ENCODE results near the gene MYH15. TPM values are rescaled to one million over a fixed set of nuclear protein-coding genes. Genes with fewer than 3 reads are reported as not detected.

Gene MYH15
- total and polyA plus RNA-seq, 7 donors = under 0.01 to 0.60 (median 0.31) TPM; not detected in 3

- TF ChIP-seq POLR2AphosphoS5 (IDR thresholded peaks at IDR 0.05) = no peak
- no peak for TF ChIP-seq CTCF (IDR thresholded peaks at IDR 0.05)
- no peak for TF ChIP-seq EP300 (IDR thresholded peaks at IDR 0.05)
- TF ChIP-seq POLR2A (IDR thresholded peaks at IDR 0.05) = no peak
- WGBS, 2 donors = 48 to 49% methylated on average over 2 of the region's 2 CpGs
- intact Hi-C loops (cut with DNase I) = no loop called here
- no peak for DNase-seq
- H3K27ac ChIP-seq = no peak overlapping the region
- H3K27me3 ChIP-seq = no peaks in the 10 kb centered on the region
- no peaks in the 10 kb centered on the region for H3K36me3 ChIP-seq
- no peak overlapping the region for H3K4me3 ChIP-seq
- H3K9me3 ChIP-seq = peaks cover 0 to 11% (median 9%) of the 10 kb centered on the region in 4 donors
- H3K4me1 ChIP-seq = no peaks in the 10 kb centered on the region
Observed at GRCh38 chr3:108450444-108450843, 60.0 kb downstream of the MYH15 start.

- DNase-seq = no peak
- TF ChIP-seq POLR2AphosphoS5 (IDR thresholded peaks at IDR 0.05) = no peak
- no peak for TF ChIP-seq EP300 (IDR thresholded peaks at IDR 0.05)
- H3K4me3 ChIP-seq = no peak overlapping the region
- no peaks in the 10 kb centered on the region for H3K36me3 ChIP-seq
- WGBS, 2 donors = 72 to 86% methylated on average over 1 of the region's 1 CpG
- peaks cover 0 to 13% (median 9%) of the 10 kb centered on the region in 4 donors for H3K9me3 ChIP-seq
- H3K27ac ChIP-seq = no peak overlapping the region
- intact Hi-C loops (cut with DNase I) = no loop called here
- no peaks in the 10 kb centered on the region for H3K4me1 ChIP-seq
- no peaks in the 10 kb centered on the region for H3K27me3 ChIP-seq
Observed at GRCh38 chr3:108448593-108448992, 61.8 kb downstream of the MYH15 start.

GRCh38 chr3:108447096-108447847 is 63.1 kb downstream of the MYH15 start:
- H3K36me3 ChIP-seq = no peaks in the 10 kb centered on the region
- intact Hi-C loops (cut with DNase I) = no loop called here
- no peaks in the 10 kb centered on the region for H3K4me1 ChIP-seq
- H3K4me3 ChIP-seq = no peak overlapping the region
- 78 to 93% methylated on average over 3 of the region's 3 CpGs for WGBS, 2 donors
- no peak for DNase-seq
- peaks cover 0 to 13% (median 9%) of the 10 kb centered on the region in 4 donors for H3K9me3 ChIP-seq
- TF ChIP-seq POLR2AphosphoS5 (IDR thresholded peaks at IDR 0.05) (no peak), CTCF (IDR thresholded peaks at IDR 0.05) (no peak), POLR2A (IDR thresholded peaks at IDR 0.05) (no peak)
- no peak overlapping the region for H3K27ac ChIP-seq
- no peaks in the 10 kb centered on the region for H3K27me3 ChIP-seq

- no peak for TF ChIP-seq EP300 (IDR thresholded peaks at IDR 0.05)
- TF ChIP-seq CTCF (IDR thresholded peaks at IDR 0.05) = no peak
- Histone ChIP-seq H3K4me1 (no peaks in the 10 kb centered on the region), H3K36me3 (no peaks in the 10 kb centered on the region), H3K9me3 (peaks cover 0 to 8% (median 8%) of the 10 kb centered on the region in 4 donors), H3K27me3 (no peaks in the 10 kb centered on the region), H3K27ac (no peak overlapping the region), H3K4me3 (no peak overlapping the region)
- no peak for DNase-seq
- 77 to 78% methylated on average over 2 of the region's 2 CpGs for WGBS, 2 donors
- intact Hi-C loops (cut with DNase I) = no loop called here
Observed at GRCh38 chr3:108442281-108442680, 68.1 kb downstream of the MYH15 start.

GRCh38 chr3:108441518-108441917 is 68.9 kb downstream of the MYH15 start:
- Histone ChIP-seq H3K4me3 (no peak overlapping the region), H3K9me3 (peaks cover 0 to 7% (median 4%) of the 10 kb centered on the region in 4 donors), H3K4me1 (no peaks in the 10 kb centered on the region), H3K27ac (no peak overlapping the region), H3K27me3 (no peaks in the 10 kb centered on the region), H3K36me3 (no peaks in the 10 kb centered on the region)
- intact Hi-C loops (cut with DNase I) = no loop called here
- DNase-seq = no peak
- WGBS, 2 donors = 76 to 87% methylated on average over 2 of the region's 2 CpGs
- TF ChIP-seq POLR2A (IDR thresholded peaks at IDR 0.05) = no peak
- TF ChIP-seq CTCF (IDR thresholded peaks at IDR 0.05) = no peak
- no peak for TF ChIP-seq EP300 (IDR thresholded peaks at IDR 0.05)
